ENCODE data around the gene TMEM221. TPM values are rescaled to one million over a fixed set of nuclear protein-coding genes. Genes with fewer than 3 reads are reported as not detected.
"Not testable (repeated sequence)": the region's sequence is repeated elsewhere in the genome, so short reads cannot be mapped to it uniquely, and the experiment has no call there.

The TMEM221 gene
- total RNA-seq, 3 donors from 2014 or later: 0.34 to 0.51 TPM; not detected in 1

GRCh38 chr19:17475541-17476115, 27.2 kb upstream of the TMEM221 start:
- intact Hi-C loops (cut with DNase I, micrococcal nuclease): no loop called here
- ATAC-seq (peak; percentile 48), DNase-seq (no peak)
- Histone ChIP-seq H3K9me3 (no peaks in the 10 kb centered on the region), H3K36me3 (ENCODE audit: low read depth) (no peaks in the 10 kb centered on the region), H3K4me1 (ENCODE audit: low read depth) (no peaks in the 10 kb centered on the region), H3K4me3 (no peak overlapping the region)
- no peak for TF ChIP-seq CTCF (IDR thresholded peaks at IDR 0.05)

GRCh38 chr19:17475011-17475540, 26.6 kb upstream of the TMEM221 start:
- H3K4me1 ChIP-seq (ENCODE audit: low read depth); H3K9me3 ChIP-seq; DNase-seq; H3K4me3 ChIP-seq; H3K36me3 ChIP-seq (ENCODE audit: low read depth); ATAC-seq; intact Hi-C loops (cut with DNase I, micrococcal nuclease): not testable (repeated sequence)

- no peak for TF ChIP-seq CTCF (IDR thresholded peaks at IDR 0.05)
- no peaks in the 10 kb centered on the region for H3K4me1 ChIP-seq (ENCODE audit: low read depth)
- H3K4me3 ChIP-seq: no peak overlapping the region
- H3K9me3 ChIP-seq: no peaks in the 10 kb centered on the region
- no peak for ATAC-seq
- no peak for DNase-seq
- intact Hi-C loops (cut with DNase I, micrococcal nuclease): no loop called here
- H3K36me3 ChIP-seq (ENCODE audit: low read depth): no peaks in the 10 kb centered on the region
These were observed 24.6 kb upstream of the TMEM221 start for GRCh38 chr19:17473041-17473440.

GRCh38 chr19:17471410-17472125, 23.1 kb upstream of the TMEM221 start:
- Histone ChIP-seq H3K4me1 (ENCODE audit: low read depth) (no peaks in the 10 kb centered on the region), H3K9me3 (no peaks in the 10 kb centered on the region), H3K4me3 (no peak overlapping the region), H3K36me3 (ENCODE audit: low read depth) (no peaks in the 10 kb centered on the region)
- TF ChIP-seq CTCF (IDR thresholded peaks at IDR 0.05): no peak
- no peak for ATAC-seq
- peak in 1 of 3 donors; percentile 39 for DNase-seq
- intact Hi-C loops (cut with DNase I, micrococcal nuclease): no loop called here

GRCh38 chr19:17470068-17470841, 21.8 kb upstream of the TMEM221 start, which contains the start of gene SLC27A1:
SLC27A1 (plus strand) TSS chr19:17470524; CDS start chr19:17470541, 17 bp downstream.
- ATAC-seq: peak; percentile 91

More at GRCh38 chr19:17470068-17470841, 21.8 kb upstream of the TMEM221 start, which contains the start of gene SLC27A1:
- Histone ChIP-seq H3K4me1 (ENCODE audit: low read depth) (no peaks in the 10 kb centered on the region), H3K36me3 (ENCODE audit: low read depth) (no peaks in the 10 kb centered on the region), H3K9me3 (no peaks in the 10 kb centered on the region), H3K4me3 (peak within 1 kb of the TSS; percentile 38)
- no peak for TF ChIP-seq CTCF (IDR thresholded peaks at IDR 0.05)
- DNase-seq: peak; percentile 97 to 98 (median 97)
- intact Hi-C loops (cut with DNase I, micrococcal nuclease): no loop called here
